Measurements from ENCODE around the gene AK2.

The AK2 gene

DNA sequence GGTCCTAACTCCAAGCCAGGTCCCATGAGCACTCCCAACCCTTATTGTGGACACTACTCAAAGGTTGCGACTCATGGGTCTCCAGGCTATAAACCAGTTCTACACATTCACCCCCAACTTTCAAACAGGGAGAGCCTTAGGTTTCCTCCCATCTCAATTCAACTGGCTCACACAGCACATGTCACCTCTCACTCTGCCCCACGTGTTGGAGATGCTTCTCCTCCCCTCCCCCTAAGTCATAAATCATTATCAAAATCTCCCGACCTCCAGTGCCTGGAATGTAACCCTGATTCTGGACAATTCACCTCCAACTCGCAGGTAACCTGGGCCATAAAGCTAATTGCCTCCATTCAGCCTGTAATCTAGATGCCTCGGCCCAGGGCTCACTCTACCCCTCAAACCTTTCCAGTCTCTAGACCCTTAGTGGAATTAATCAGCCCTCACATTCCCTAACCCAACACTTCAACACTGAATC is 595 bp downstream of the AK2 start:
- H3K9me3 ChIP-seq (ENCODE audit: control insufficient read depth, insufficient read depth, low read length) = no peaks in the 10 kb centered on the region
- H3K4me3 ChIP-seq (ENCODE audit: low read length) = peak overlapping the region; percentile 90
- H3F3A ChIP-seq (ENCODE audit: control insufficient read depth, insufficient read depth) = no peaks in the 10 kb centered on the region
- H3K9me2 ChIP-seq (replicated peaks; ENCODE audit: control insufficient read depth, low read length) = no peaks in the 10 kb centered on the region
- peak overlapping the region; percentile 70 for H3K4me2 ChIP-seq (ENCODE audit: low read length)
- H4K20me1 ChIP-seq (ENCODE audit: control insufficient read depth, insufficient read depth, low read depth, low read length) = peaks cover 16% of the 10 kb centered on the region
- peak overlapping the region; percentile 43 for H3K27ac ChIP-seq (ENCODE audit: low read depth, low read length)
- H3K4me1 ChIP-seq (ENCODE audit: control insufficient read depth, low read length) = peaks cover 50% of the 10 kb centered on the region
- no peaks in the 10 kb centered on the region for H3K27me3 ChIP-seq (ENCODE audit: control insufficient read depth, low read length)
- H3K36me3 ChIP-seq (ENCODE audit: control insufficient read depth, low read length) = peaks cover 50% of the 10 kb centered on the region
- TF ChIP-seq CTCF (IDR thresholded peaks at IDR 0.05; ENCODE audit: low read depth, low read length, poor library complexity, severe bottlenecking) = no peak
- no peak for TF ChIP-seq EZH2phosphoT487 (IDR thresholded peaks at IDR 0.05; ENCODE audit: borderline replicate concordance, low read length)
- peaks cover 61% of the 10 kb centered on the region for H3K79me2 ChIP-seq (ENCODE audit: control insufficient read depth, low read length)

DNA sequence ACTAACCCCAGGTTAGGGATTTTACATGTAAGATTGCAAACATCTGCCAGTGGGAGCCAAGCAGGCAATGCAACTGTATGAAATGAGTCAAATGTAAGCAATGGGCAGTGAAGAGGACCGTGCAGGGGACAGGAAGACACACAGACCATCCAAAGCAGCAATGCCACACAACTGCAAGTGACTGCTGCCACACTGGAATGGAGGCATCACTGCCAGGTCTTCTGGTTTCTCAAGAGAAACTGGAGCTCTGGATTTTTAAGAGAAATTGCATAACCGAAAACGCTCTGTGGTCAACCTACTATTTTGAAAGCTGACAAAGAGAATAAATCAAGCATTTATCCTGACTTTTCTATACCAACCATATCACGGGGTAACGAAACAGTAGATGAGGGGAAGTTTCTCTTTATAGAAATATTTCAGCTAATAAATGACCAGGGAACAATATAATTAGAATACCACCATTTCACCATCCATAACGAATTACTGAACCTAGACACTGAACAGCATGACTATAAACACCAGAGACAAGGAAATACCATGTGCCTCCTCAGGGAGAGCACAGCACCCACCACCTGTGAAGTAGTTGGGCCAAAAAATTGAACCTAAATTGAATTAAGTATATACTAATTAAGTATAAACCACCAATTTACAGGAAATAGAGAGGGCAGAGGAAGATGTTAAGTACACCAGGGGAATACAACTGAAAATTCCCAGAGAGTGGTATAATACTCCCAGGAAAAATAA is 4.4 kb downstream of the AK2 start:
- Histone ChIP-seq H3K4me3 (ENCODE audit: low read length) (no peak overlapping the region), H4K20me1 (ENCODE audit: control insufficient read depth, insufficient read depth, low read depth, low read length) (peaks cover 18% of the 10 kb centered on the region), H3K4me2 (ENCODE audit: low read length) (peak overlapping the region; percentile 20; the same call in 1 of the 2 replicates), H3K4me1 (ENCODE audit: control insufficient read depth, low read length) (peaks cover 44% of the 10 kb centered on the region), H3K79me2 (ENCODE audit: control insufficient read depth, low read length) (peaks cover 97% of the 10 kb centered on the region), H3K36me3 (ENCODE audit: control insufficient read depth, low read length) (peaks cover 85% of the 10 kb centered on the region), H3K9me3 (ENCODE audit: control insufficient read depth, insufficient read depth, low read length) (no peaks in the 10 kb centered on the region), H3K27me3 (ENCODE audit: control insufficient read depth, low read length) (no peaks in the 10 kb centered on the region), H3K9me2 (replicated peaks; ENCODE audit: control insufficient read depth, low read length) (no peaks in the 10 kb centered on the region), H3K27ac (ENCODE audit: low read depth, low read length) (no peak overlapping the region), H3F3A (ENCODE audit: control insufficient read depth, insufficient read depth) (no peaks in the 10 kb centered on the region)
- TF ChIP-seq EZH2phosphoT487 (IDR thresholded peaks at IDR 0.05; ENCODE audit: borderline replicate concordance, low read length) = no peak
- no peak for TF ChIP-seq CTCF (IDR thresholded peaks at IDR 0.05; ENCODE audit: low read depth, low read length, poor library complexity, severe bottlenecking)

DNA sequence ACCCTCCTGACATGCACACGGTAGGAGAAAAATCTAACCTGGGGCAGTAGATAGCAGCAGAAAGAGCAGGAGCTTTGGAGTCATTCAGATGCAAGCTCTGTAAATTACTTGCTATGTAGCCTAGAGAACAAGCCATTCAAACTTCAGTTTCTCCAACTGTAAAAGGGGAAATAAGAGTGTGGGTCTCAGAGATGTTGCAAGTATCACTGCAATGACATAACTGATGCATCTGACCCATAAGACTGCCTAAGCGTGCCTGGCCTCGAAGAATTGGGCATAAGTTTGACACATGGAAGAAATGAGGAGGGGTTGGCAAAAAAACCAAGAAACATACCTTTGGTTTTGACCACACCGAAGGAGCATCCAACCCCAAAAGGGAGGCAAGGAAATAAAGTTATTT is 5.2 kb downstream of the AK2 start:
- peaks cover 100% of the 10 kb centered on the region for H3K79me2 ChIP-seq (ENCODE audit: control insufficient read depth, low read length)
- H3K4me2 ChIP-seq (ENCODE audit: low read length) = peak overlapping the region; percentile 18; the same call in 1 of the 2 replicates
- no peak overlapping the region for H3K4me3 ChIP-seq (ENCODE audit: low read length)
- H3K27ac ChIP-seq (ENCODE audit: low read depth, low read length) = no peak overlapping the region
- no peaks in the 10 kb centered on the region for H3K9me2 ChIP-seq (replicated peaks; ENCODE audit: control insufficient read depth, low read length)
- H3K4me1 ChIP-seq (ENCODE audit: control insufficient read depth, low read length) = peaks cover 39% of the 10 kb centered on the region
- no peaks in the 10 kb centered on the region for H3F3A ChIP-seq (ENCODE audit: control insufficient read depth, insufficient read depth)
- no peaks in the 10 kb centered on the region for H3K27me3 ChIP-seq (ENCODE audit: control insufficient read depth, low read length)
- peaks cover 18% of the 10 kb centered on the region for H4K20me1 ChIP-seq (ENCODE audit: control insufficient read depth, insufficient read depth, low read depth, low read length)
- peaks cover 89% of the 10 kb centered on the region for H3K36me3 ChIP-seq (ENCODE audit: control insufficient read depth, low read length)
- TF ChIP-seq CTCF (IDR thresholded peaks at IDR 0.05; ENCODE audit: low read depth, low read length, poor library complexity, severe bottlenecking) (no peak), EZH2phosphoT487 (IDR thresholded peaks at IDR 0.05; ENCODE audit: borderline replicate concordance, low read length) (no peak)
- H3K9me3 ChIP-seq (ENCODE audit: control insufficient read depth, insufficient read depth, low read length) = no peaks in the 10 kb centered on the region
